Lung microvascular endothelial cell (primary cell): ENCODE results near the gene FAM110D. TPM values are rescaled to one million over a fixed set of nuclear protein-coding genes. Genes with fewer than 3 reads are reported as not detected.

Experiments used
- DNase-seq, 2 donors: peaks; one replicate each; pipeline versions ENCODE4 v3.0.0 to v3.0.0-alpha.2; 2010; ENCODE audit warnings: low read depth in 2 of 2
- total RNA-seq: library from RNA; depleted of rRNA; stranded (reverse); fragments of >200 nt; gene quantifications from 2 replicates; pipeline ENCODE4 v1.2.1, GENCODE V29; 2014

The FAM110D gene
- 4.8 and 6.0 TPM in 2 replicates for total RNA-seq

DNA sequence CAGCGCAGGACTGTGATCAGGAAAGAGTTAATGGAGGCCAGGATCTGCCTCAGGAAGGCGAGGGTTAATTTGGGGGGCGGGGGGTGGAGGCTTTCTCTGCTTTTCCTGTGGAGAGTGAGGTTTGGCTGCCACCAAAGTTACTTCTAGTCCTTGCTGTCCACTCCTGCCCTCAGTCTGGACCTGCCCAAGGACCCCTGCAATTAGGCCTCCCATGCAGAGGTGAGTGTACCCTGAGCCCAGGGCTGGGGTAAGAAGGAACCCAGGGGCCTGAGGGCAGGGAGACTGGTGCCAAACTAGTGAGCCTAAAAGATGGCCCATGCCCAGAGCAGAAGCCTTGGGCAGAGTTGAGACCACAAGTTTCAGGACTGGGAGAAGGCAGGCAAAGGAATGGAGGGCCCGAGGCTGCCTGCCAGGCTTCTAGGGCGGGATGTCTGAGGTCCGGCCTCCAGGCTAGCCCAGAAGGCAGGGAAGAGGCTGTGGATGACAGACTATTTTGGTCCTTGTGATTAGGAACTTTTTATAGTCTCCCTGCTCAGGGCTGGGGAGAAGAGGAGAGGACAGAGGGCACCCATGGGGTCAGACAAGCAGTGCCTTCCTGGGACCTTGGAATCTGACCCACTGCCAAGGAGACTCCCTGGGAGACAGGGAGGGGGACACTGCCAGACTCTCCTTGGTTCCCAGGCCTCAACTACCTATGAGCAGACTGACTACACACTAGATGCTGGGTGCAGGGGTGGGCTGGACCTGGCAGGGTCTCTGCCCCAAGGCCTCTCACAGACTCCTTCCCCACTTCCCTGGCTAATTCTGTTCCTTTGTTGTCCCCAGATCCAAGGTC, at the start of gene FAM110D:
TSS of gene FAM110D (plus strand) at position 172 of the 835 bp plus-strand sequence. CDS start 2,213 bp downstream, outside the sequence.
- peak; percentile 27 to 58 for DNase-seq

DNA sequence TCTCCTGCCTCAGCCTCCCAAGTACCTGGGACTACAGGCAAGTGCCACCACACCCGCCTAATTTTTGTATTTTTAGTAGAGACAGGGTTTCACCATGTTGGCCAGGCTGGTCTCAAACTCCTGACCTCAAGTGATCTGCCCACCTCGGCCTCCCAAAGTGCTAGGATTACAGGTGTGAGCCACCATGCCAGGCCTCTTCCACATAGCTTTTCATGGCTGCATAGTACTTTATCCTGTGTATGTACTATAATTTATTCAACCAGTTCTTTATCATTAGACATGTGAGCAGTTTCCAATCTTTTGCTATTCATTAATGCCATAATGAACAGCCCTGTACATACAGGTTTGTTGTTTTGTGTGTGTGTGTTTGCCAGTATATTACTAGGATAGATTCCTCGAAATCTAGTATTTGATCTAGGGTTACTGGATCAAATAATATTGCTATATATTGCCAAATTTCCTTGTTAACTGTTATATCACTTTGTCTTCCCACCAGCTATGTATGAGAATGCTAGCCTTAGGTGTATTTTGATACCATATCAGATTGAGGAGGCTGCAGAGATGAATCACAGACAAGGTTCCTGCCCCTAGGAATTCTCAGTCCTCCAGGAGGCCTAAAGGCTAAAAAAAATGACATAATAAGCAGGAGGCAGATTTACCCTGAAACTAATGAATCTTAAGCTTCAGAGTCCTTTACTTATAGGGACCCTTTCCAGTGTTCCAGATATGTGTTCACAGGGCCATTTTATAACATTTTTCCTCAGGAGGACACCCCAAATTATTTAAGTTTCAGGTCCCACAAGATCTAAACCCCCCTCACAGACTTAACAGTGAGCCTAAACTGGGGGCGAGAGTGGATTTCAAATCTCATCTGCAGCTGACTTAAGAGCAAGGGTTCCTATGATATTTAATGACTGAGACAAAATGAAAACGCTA, 49.4 kb upstream of the FAM110D start:
- no peak for DNase-seq

GRCh38 chr1:26110731-26111529, 47.9 kb upstream of the FAM110D start:
- peak; percentile 73 to 74 for DNase-seq

DNA sequence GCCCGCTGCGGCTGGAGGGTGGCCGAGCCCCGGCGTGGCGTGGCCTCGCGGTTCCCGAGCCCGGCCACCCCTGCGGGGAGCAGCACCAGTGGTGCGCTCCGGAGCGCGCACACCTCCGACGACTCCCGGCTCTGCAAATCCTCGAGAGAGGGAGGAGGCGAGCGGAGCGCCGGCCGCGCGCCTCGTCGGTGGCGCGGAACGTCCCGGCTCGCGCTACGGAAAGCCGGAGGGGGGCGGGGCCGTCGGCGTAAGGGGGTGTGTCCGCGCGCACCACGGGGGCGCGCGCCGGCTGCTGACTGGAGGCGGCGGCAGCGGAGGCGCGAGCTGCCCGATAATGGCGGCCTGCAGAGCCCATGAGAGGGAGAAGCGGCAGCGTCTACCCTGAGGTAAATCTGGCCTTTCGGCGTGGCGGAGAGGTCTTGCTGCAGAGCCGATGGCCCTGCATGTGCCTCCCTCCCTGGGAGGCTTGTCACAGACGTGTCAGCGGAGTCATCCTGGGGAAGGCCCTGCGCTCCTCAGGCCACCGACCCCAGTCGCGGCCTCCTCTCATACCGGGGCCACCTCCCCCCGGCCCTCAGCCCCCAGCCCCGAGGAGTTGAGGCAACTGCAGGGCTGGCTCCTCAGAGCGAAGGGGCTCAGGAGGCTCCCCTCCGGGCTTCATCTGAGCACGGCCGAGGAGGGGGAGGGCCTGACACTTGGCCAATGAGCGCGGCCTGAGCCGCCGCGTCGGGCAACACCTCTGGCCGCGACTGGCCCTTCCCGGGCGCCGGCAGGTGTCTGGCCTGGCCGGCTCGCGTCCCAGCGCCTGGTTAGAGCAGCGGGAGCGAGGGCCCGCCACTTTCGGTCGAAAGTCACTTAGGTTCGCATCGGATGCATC, 47.1 kb upstream of the FAM110D start, which contains the start of gene PDIK1L:
TSS of gene PDIK1L (plus strand) at position 295 of the 877 bp plus-strand sequence. CDS start 2,485 bp downstream, outside the sequence.
- peak; percentile 98 for DNase-seq

- peak; percentile 27 to 33 for DNase-seq
These were observed 46.5 kb upstream of the FAM110D start for GRCh38 chr1:26112407-26112775.

DNA sequence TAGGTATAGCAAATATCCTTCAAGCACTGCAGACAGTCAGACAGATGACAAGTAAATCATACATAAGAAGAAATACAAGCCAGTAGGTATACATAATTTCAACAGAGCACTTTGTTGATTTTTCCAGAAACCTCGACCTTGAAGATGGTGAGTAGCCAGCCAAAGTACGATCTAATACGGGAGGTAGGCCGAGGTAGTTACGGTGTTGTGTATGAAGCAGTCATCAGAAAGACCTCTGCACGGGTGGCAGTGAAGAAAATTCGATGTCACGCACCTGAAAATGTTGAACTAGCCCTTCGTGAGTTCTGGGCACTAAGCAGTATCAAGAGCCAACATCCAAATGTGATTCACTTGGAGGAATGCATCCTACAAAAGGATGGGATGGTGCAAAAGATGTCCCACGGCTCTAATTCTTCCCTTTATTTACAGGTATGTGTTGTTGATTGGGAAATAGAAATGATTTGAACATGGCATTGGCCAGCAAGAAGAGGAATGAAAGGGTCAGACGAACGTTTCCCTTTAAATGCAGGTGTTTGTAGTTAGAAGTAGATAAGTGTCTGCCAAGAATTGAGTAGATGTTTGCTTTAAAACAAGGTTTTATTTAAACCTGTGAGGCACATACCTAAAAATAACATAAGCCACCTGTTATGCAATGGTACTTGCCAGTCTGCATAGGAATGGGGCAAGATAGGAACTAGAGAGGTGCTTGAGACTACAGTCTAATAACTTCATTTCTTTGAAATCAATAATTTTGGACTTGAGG, 44.5 kb upstream of the FAM110D start:
- no peak for DNase-seq

- DNase-seq, result no peak
These were observed 38.8 kb upstream of the FAM110D start for GRCh38 chr1:26119892-26120608.

- DNase-seq, result no peak
These were observed 36.8 kb upstream of the FAM110D start for GRCh38 chr1:26121854-26122773.

DNA sequence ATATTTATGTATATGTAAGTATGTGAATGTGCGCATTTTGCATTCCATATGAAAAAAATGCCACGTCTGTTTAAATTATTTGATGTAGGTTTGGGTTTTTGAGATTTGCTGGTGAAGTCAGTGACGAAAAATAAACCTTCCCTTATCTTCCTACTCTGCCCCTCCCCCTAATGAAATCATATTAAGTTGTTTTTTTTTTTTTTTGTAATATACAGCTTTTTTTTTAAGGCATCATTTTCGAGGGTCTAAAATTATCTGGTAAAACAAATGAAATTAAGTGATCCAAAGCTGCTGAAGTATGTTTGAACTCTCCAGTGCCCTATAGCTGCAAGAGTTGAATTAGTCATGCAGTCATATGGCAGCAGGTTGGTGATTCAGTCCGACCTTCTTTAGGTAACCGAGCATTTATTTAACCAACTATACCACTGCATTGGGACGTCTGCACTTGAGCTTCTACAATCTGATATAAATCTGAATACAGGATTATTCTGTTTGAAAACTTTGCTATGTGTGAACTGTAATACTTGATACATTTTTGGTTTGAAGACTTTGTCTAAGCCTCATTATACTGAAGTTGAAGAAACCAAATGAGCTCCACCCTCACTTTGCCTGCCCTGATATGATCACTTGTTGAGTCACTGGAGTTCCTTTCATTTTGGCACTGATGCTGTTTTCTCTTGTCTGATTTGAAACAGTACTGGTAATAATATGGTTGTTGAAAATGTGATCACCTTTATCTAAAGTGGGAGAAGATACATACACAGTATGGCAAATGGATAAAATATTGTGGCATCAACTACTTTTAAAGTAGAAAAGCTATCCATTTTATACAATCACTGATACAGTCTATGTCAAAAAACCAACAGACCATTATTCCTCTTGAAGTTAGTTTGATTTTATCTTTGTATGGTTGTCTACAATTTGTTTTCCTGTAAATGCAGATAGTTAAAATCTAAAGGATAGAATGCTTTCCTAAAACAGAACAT, 35.6 kb upstream of the FAM110D start:
- peak; percentile 38 to 67 for DNase-seq

DNA sequence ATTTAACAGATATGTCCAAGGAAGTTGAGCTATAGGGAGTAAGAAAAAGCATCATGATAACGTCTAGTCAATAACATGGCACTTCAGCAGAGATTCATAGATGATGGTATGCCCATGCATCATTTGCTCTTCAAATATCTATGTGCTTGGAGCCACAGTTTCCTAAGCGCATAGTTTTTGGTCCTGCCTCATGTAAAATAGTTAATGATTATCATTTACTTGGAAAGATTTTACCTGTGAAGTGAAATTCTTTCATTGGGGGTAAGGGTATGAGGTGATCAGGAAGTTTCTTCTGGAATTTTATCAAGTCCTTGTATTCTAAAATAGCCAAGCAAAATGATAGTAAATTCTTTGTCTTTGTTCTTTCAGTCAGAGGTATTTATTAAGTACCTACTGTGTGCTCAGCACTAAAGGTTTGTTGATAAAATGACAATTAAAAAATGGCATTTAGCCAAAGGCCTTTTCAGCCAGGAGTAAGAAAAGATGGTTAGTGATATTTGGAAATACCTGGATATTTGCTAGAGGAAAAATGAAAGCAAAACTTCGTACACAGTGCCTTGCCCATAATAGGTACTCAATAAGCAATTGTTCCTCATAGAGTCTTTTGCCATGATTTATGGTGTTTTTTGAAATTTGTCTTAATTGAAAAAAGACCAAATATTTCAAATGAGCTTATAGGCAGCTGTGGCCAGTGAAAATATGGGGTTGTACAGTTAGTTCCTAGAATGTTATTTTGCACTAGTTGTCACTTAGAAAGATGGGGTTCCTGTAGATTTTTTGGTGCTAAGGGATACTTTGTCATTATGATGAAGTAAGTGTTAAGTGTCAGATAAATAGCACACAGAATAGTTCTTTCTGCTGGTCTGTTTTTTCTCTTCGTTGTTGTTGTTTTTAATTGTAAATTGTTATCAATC, 34.2 kb upstream of the FAM110D start:
- DNase-seq, result no peak

GRCh38 chr1:26125382-26125781, 33.5 kb upstream of the FAM110D start:
- DNase-seq, result no peak

- no peak for DNase-seq
These were observed 32.9 kb upstream of the FAM110D start for GRCh38 chr1:26125946-26126320.

GRCh38 chr1:26126321-26127084, 32.4 kb upstream of the FAM110D start:
- peak in 1 of 2 donors; percentile 43 for DNase-seq

DNA sequence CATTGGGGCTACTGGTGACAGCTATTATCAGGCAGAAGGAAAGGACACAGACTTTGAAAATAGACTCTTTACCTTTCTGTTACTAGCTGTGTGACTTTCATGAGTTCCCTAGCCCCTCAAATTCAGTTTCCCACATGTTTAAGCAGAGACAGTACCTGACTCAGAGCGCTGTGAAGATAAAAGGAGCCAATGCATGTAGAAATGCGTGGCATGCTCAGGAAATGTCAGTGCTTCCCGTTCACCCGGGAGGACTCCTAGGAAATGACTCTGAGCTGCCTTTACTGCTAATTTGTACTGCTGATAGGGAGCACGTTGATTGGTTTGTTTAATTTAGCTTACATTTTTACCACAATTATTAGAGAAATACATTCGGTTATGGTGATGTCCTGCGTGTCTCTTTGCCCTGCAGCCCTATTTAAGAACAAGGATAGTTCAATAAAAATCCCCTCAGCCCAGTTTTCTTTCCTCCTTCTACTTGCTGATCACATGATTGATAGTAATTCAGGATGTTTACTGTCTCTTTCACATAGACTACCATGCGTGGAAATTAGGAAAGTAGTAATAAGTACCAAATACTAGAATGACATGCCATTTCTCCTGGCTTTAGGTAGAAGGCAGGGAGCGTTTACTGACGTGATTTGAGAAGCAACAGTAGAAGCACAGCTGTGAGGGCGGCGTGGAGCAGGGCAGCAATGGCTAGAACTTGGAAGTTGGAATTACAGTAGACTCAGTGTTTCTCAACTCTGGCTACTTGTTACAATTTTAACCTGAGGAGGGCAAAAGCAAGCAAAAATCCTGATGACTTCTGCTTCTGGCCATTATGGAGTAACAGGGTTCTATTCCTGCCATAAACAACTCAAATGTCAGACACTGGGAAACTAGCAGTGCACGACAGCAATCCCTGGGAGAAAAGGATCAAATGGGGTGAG, 31.4 kb upstream of the FAM110D start:
- DNase-seq, result peak; percentile 22 to 63
